Mesothelial cell of epicardium (in vitro differentiated cells): ENCODE results near the gene PAM. TPM values are rescaled to one million over a fixed set of nuclear protein-coding genes. Genes with fewer than 3 reads are reported as not detected.

Experiments used
- DNase-seq, 2 experiments: peaks; one replicate each; pipeline ENCODE4 v3.0.0; 2021; ENCODE audit warnings: low spot score in 2 of 2; ENCODE audit not compliant: unreplicated experiment in 2 of 2
- H3K27ac Mint-ChIP-seq: 2 replicates; pipeline ENCODE4 v1.8.0; 2021; ENCODE audit warnings: mixed read lengths
- H3K27me3 Mint-ChIP-seq: 2 replicates; pipeline ENCODE4 v1.8.0; 2021; ENCODE audit warnings: low read depth, mixed read lengths
- H3K36me3 Mint-ChIP-seq: 2 replicates; pipeline ENCODE4 v1.8.0; 2021; ENCODE audit warnings: mixed read lengths
- H3K4me1 Mint-ChIP-seq: 2 replicates; pipeline ENCODE4 v1.8.0; 2021; ENCODE audit warnings: mixed read lengths
- H3K4me3 Mint-ChIP-seq: 2 replicates; pipeline ENCODE4 v1.8.0; 2021; ENCODE audit warnings: mild to moderate bottlenecking, moderate library complexity, mixed read lengths
- H3K9me3 Mint-ChIP-seq: 2 replicates; pipeline ENCODE4 v1.8.0; 2021; ENCODE audit warnings: mixed read lengths
- CTCF ChIP-seq: fragments of 200-600 bp; sonication (generic); IDR thresholded peaks from one replicate; pipeline ENCODE4 v1.5.0; 2021; ENCODE audit warnings: antibody characterized with exemption; ENCODE audit not compliant: unreplicated experiment
- total RNA-seq: library from RNA; stranded (reverse); gene quantifications from 3 replicates; pipeline ENCODE4 v1.2.1, GENCODE V29; 2021

The PAM gene
- total RNA-seq, 1 donor from 2014 or later = 94.3 TPM

GRCh38 chr5:102941111-102941510 lies 186.0 kb downstream of the PAM start:
- no peak for DNase-seq
- Mint-ChIP-seq H3K4me1 (no peaks in the 10 kb centered on the region), H3K4me3 (no peak overlapping the region), H3K9me3 (no peaks in the 10 kb centered on the region), H3K36me3 (no peaks in the 10 kb centered on the region), H3K27ac (no peak overlapping the region), H3K27me3 (no peaks in the 10 kb centered on the region)
- TF ChIP-seq CTCF = no peak

- Mint-ChIP-seq H3K4me1 (no peaks in the 10 kb centered on the region), H3K27ac (no peak overlapping the region), H3K9me3 (no peaks in the 10 kb centered on the region), H3K4me3 (no peak overlapping the region), H3K27me3 (no peaks in the 10 kb centered on the region), H3K36me3 (peaks cover 4% of the 10 kb centered on the region)
- no peak for TF ChIP-seq CTCF
- DNase-seq = no peak
Observed at GRCh38 chr5:102946414-102946813, 191.3 kb downstream of the PAM start.

- Mint-ChIP-seq H3K9me3 (no peaks in the 10 kb centered on the region), H3K36me3 (peaks cover 8% of the 10 kb centered on the region), H3K4me1 (no peaks in the 10 kb centered on the region), H3K4me3 (no peak overlapping the region), H3K27me3 (no peaks in the 10 kb centered on the region), H3K27ac (no peak overlapping the region)
- no peak for TF ChIP-seq CTCF
- DNase-seq = no peak
Observed at GRCh38 chr5:102946971-102947370, 191.9 kb downstream of the PAM start.

- Mint-ChIP-seq H3K27me3 (no peaks in the 10 kb centered on the region), H3K4me3 (no peak overlapping the region), H3K36me3 (peaks cover 17% of the 10 kb centered on the region), H3K27ac (no peak overlapping the region), H3K4me1 (peaks cover 2% of the 10 kb centered on the region), H3K9me3 (no peaks in the 10 kb centered on the region)
- DNase-seq = no peak
- no peak for TF ChIP-seq CTCF
Observed at GRCh38 chr5:102955488-102955887, 200.4 kb downstream of the PAM start.

- Mint-ChIP-seq H3K4me1 (peaks cover 2% of the 10 kb centered on the region), H3K27ac (no peak overlapping the region), H3K36me3 (peaks cover 12% of the 10 kb centered on the region), H3K4me3 (no peak overlapping the region), H3K27me3 (no peaks in the 10 kb centered on the region), H3K9me3 (no peaks in the 10 kb centered on the region)
- DNase-seq = no peak
- no peak for TF ChIP-seq CTCF
Observed at GRCh38 chr5:102956599-102956998, 201.5 kb downstream of the PAM start.

GRCh38 chr5:102957141-102957540 lies 202.0 kb downstream of the PAM start:
- H3K36me3 Mint-ChIP-seq = peaks cover 7% of the 10 kb centered on the region
- peaks cover 2% of the 10 kb centered on the region for H3K4me1 Mint-ChIP-seq
- H3K9me3 Mint-ChIP-seq = no peaks in the 10 kb centered on the region
- no peak for DNase-seq
- H3K4me3 Mint-ChIP-seq = no peak overlapping the region
- no peak overlapping the region for H3K27ac Mint-ChIP-seq
- no peak for TF ChIP-seq CTCF
- no peaks in the 10 kb centered on the region for H3K27me3 Mint-ChIP-seq
